AG10803 (cell line): Measurements from ENCODE around the gene INAVA.

Experiments used
- DNase-seq: peaks from one replicate; pipeline ENCODE4 v3.0.0; 2010; ENCODE audit warnings: low read depth
- H3K4me3 ChIP-seq: 2 replicates; pipeline ENCODE4 v1.5.1; 2011; ENCODE audit warnings: mild to moderate bottlenecking, low read length, control low read depth
- CTCF ChIP-seq: conservative IDR thresholded peaks from 2 replicates; pipeline ENCODE4 v1.5.1; 2011; ENCODE audit warnings: mild to moderate bottlenecking, low read length, control low read depth, inconsistent platforms

Gene INAVA

GRCh38 chr1:200869376-200869752 is 25.3 kb upstream of the INAVA start:
- no peak for DNase-seq
- TF ChIP-seq CTCF: no peak
- H3K4me3 ChIP-seq: no peak overlapping the region

DNA sequence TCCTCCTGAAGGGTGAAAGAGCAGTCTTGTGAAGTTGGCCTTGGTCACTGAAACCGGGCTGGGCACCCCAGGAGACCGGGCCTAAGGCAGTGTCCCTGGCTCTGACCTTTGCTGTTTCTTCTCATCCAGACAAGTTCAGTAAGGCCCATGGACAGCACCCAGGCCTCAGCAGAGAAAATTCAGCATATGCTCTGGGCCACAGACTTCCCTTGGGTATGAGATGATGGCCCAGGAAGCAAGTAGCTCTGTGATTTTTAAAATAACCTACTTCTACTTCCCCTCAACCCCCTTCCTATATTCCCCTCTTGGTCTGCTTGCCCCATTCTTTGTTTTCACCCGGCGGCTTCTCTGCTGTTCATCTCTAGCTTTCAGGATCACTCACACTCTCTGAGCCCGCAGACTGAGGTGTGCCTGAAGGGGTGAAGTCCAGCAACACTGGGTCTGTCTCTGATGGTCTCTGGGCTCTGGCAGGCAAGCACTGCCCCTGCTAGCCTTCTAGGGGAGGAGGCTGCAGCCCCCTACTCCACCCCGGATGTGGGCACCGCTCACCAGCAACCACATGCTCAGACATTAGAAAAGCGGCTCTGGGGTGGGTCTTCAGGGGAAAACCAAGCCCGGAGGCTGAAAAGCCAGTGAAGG is 24.8 kb upstream of the INAVA start:
- no peak overlapping the region for H3K4me3 ChIP-seq
- no peak for DNase-seq
- TF ChIP-seq CTCF: no peak

DNA sequence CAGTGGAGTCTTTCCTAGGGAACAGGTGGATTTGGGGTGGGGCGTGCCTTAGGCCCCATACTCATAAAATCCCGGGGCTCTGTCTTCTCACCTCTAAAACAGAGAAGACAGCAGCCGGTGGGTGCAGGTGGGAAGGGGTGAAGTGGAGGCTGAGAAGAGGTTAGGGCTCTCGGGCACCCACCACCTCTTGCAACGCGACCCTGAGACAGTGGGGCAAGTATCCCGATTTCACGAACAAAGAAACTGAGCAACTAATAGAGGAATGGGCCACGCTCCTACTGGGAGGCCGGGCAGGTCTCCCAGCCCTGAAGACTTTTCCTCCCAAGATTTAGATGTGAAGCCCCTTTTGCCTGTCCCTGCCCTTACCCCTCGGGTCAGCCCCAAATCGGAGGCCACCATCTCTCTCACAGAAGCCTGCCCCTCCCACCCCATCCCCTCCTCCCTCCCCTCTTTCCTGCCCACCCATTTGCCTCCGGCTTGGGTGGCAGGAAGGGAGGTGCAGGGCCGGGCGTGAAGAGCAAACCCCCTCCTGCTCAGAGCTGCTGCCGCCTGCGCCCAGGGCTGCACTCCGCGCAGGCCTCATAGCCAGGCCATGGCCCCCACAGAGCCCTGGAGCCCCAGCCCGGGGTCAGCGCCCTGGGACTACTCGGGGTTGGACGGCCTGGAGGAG is 22.1 kb upstream of the INAVA start, which contains the start of gene GPR25:
GPR25 (plus strand) TSS at position 536 of the 670 bp plus-strand sequence; CDS start at position 593, 57 bp downstream.
- no peak within 1 kb of the TSS for H3K4me3 ChIP-seq
- no peak for DNase-seq
- no peak for TF ChIP-seq CTCF

GRCh38 chr1:200873116-200873670 is 21.5 kb upstream of the INAVA start:
- H3K4me3 ChIP-seq: no peak overlapping the region
- no peak for DNase-seq
- no peak for TF ChIP-seq CTCF

DNA sequence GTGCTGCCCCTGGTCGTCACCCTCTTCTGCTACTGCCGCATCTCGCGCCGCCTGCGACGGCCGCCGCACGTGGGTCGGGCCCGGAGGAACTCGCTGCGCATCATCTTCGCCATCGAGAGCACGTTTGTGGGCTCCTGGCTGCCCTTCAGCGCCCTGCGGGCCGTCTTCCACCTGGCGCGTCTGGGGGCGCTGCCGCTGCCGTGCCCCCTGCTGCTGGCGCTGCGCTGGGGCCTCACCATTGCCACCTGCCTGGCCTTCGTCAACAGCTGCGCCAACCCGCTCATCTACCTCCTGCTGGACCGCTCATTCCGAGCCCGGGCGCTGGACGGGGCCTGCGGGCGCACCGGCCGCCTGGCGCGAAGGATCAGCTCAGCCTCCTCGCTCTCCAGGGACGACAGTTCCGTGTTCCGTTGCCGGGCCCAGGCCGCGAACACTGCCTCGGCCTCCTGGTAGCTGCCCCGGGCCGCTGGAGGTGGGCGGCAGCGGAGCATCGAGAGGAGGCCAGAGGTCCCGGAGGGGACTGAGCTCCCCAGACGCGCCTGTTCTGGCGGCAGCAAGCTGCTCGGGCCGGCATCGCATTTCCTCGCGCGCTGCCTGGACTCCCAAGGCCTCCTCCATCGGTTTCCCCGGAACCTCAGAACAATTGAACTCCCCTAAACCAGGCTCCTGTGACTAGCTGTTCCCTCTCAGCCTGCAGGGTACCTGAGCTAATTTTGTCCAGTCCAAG is 20.9 kb upstream of the INAVA start:
- TF ChIP-seq CTCF: no peak
- DNase-seq: no peak
- H3K4me3 ChIP-seq: no peak overlapping the region

- no peak for DNase-seq
- TF ChIP-seq CTCF: no peak
- no peak overlapping the region for H3K4me3 ChIP-seq
These were observed 20.0 kb upstream of the INAVA start for GRCh38 chr1:200874694-200875093.

- DNase-seq: no peak
- H3K4me3 ChIP-seq: no peak overlapping the region
- TF ChIP-seq CTCF: no peak
These were observed 19.3 kb upstream of the INAVA start for GRCh38 chr1:200875416-200875815.
